ENCODE results near the gene SREK1IP1.

GRCh38 chr5:64680289-64680688 is 88.2 kb downstream of the SREK1IP1 start:
- TF ChIP-seq CTCF (IDR thresholded peaks at IDR 0.05; ENCODE audit: low read depth, low read length): 0 out of 2 replicates have a peak, but pooled peaks have one; percentile 8
- no peak for TF ChIP-seq EZH2phosphoT487 (IDR thresholded peaks at IDR 0.05; ENCODE audit: low read depth)
